Thoracic aorta (tissue), 2 donors: ENCODE measurements around the gene MKNK1. TPM values are rescaled to one million over a fixed set of nuclear protein-coding genes. Genes with fewer than 3 reads are reported as not detected.

ENCODE experiments used
- ATAC-seq: fragments of 150-250 bp; one replicate; pipeline ENCODE4 v1.8.0; 2017; ENCODE audit warnings: low read depth; ENCODE audit not compliant: insufficient number of reproducible peaks, low FRiP score
- DNase-seq: peaks from one replicate; pipeline ENCODE4 v3.0.0-alpha.2; 2020; ENCODE audit warnings: low spot score
- H3K27ac ChIP-seq, 2 donors: fragments of 200-600 bp; sonication (generic); 1 replicate in 1 of 2; 2 replicates in 1 of 2; pipeline ENCODE4 v1.5.1; 2016; ENCODE audit warnings: mild to moderate bottlenecking in 2 of 2, moderate library complexity in 2 of 2
- H3K27me3 ChIP-seq: fragments of 200-600 bp; sonication (generic); replicated peaks from 2 replicates; pipeline ENCODE4 v1.6.0; 2016; ENCODE audit warnings: mild to moderate bottlenecking; ENCODE audit not compliant: insufficient read depth
- H3K36me3 ChIP-seq: fragments of 200-600 bp; sonication (generic); one replicate; pipeline ENCODE4 v1.5.1; 2016
- H3K4me1 ChIP-seq, 2 donors: fragments of 200-600 bp; sonication (generic); 1 replicate in 1 of 2; 2 replicates in 1 of 2; pipeline versions ENCODE4 v1.5.1 to v1.6.0; 2016; ENCODE audit warnings: low read depth in 2 of 2, mild to moderate bottlenecking in 1 of 2; ENCODE audit not compliant: control insufficient read depth in 1 of 2
- H3K4me3 ChIP-seq: fragments of 200-600 bp; sonication (generic); 2 replicates; pipeline ENCODE4 v1.5.1; 2016; ENCODE audit warnings: mild to moderate bottlenecking
- H3K9me3 ChIP-seq: fragments of 200-600 bp; sonication (generic); 2 replicates; pipeline ENCODE4 v1.5.1; 2016
- total RNA-seq, 2 donors: library from RNA; depleted of rRNA; stranded (reverse); fragments of >200 nt; gene quantifications; one replicate each; pipeline versions ENCODE4 v1.1.0 to v1.2.3, GENCODE V29; 2016
- TF ChIP-seq, protein P1 (sequence below): fragments of 200-600 bp; sonication (generic); IDR thresholded peaks from one replicate; pipeline ENCODE4 v1.5.1; 2019; ENCODE audit warnings: antibody characterized with exemption

Gene MKNK1
- total RNA-seq, 2 donors from 2014 or later, result 95.9 to 118 TPM

- ATAC-seq, result no peak
- no peak overlapping the region for H3K4me3 ChIP-seq
- no peak overlapping the region for H3K27ac ChIP-seq
- no peaks in the 10 kb centered on the region for H3K27me3 ChIP-seq
- H3K36me3 ChIP-seq, result no peaks in the 10 kb centered on the region
- H3K4me1 ChIP-seq, result peaks cover 4 to 13% of the 10 kb centered on the region in 2 donors
- TF ChIP-seq, protein P1, sequence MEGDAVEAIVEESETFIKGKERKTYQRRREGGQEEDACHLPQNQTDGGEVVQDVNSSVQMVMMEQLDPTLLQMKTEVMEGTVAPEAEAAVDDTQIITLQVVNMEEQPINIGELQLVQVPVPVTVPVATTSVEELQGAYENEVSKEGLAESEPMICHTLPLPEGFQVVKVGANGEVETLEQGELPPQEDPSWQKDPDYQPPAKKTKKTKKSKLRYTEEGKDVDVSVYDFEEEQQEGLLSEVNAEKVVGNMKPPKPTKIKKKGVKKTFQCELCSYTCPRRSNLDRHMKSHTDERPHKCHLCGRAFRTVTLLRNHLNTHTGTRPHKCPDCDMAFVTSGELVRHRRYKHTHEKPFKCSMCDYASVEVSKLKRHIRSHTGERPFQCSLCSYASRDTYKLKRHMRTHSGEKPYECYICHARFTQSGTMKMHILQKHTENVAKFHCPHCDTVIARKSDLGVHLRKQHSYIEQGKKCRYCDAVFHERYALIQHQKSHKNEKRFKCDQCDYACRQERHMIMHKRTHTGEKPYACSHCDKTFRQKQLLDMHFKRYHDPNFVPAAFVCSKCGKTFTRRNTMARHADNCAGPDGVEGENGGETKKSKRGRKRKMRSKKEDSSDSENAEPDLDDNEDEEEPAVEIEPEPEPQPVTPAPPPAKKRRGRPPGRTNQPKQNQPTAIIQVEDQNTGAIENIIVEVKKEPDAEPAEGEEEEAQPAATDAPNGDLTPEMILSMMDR, result no peak
- H3K9me3 ChIP-seq, result no peaks in the 10 kb centered on the region
- DNase-seq, result no peak
Measured at GRCh38 chr1:46520063-46520911, 83.8 kb downstream of the MKNK1 start.

GRCh38 chr1:46519209-46519608 is 84.9 kb downstream of the MKNK1 start:
- Histone ChIP-seq H3K9me3 (no peaks in the 10 kb centered on the region), H3K36me3 (no peaks in the 10 kb centered on the region), H3K4me1 (peaks cover 4 to 13% of the 10 kb centered on the region in 2 donors), H3K27me3 (no peaks in the 10 kb centered on the region), H3K27ac (no peak overlapping the region), H3K4me3 (no peak overlapping the region)
- DNase-seq (no peak), ATAC-seq (no peak)
- TF ChIP-seq, protein P1, result no peak

DNA sequence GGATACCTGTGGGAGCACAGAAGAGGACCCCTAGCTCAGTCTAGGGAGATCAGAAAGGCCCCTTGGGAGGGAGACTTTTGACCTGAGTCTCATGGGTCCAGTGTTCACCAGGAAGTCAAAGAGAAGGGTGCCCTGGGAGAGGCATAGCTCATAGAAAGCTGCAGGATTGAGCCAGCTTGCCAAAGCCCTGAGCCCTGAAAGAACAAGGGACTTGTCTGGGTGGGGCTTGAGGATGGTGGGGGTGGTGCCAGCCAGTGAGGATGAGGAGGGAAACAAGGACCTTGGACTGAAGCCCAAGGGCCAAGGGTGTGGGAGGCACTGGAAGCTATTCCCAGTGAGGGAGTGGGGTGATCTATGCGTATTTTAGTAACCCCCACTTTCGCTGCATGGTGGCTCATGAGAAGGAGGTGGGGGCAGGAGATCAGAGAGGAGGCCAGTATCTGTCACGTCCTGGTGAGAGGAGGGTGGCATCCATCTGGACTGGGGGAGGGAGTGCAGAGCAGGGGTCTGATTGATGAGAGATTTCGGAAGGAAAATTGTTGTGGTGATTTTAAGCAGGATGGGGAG is 86.1 kb downstream of the MKNK1 start:
- no peaks in the 10 kb centered on the region for H3K27me3 ChIP-seq
- H3K27ac ChIP-seq, result no peak overlapping the region
- no peaks in the 10 kb centered on the region for H3K36me3 ChIP-seq
- ATAC-seq, result no peak
- peaks cover 4 to 12% of the 10 kb centered on the region in 2 donors for H3K4me1 ChIP-seq
- H3K9me3 ChIP-seq, result no peaks in the 10 kb centered on the region
- TF ChIP-seq, protein P1, result no peak
- H3K4me3 ChIP-seq, result no peak overlapping the region
- no peak for DNase-seq

DNA sequence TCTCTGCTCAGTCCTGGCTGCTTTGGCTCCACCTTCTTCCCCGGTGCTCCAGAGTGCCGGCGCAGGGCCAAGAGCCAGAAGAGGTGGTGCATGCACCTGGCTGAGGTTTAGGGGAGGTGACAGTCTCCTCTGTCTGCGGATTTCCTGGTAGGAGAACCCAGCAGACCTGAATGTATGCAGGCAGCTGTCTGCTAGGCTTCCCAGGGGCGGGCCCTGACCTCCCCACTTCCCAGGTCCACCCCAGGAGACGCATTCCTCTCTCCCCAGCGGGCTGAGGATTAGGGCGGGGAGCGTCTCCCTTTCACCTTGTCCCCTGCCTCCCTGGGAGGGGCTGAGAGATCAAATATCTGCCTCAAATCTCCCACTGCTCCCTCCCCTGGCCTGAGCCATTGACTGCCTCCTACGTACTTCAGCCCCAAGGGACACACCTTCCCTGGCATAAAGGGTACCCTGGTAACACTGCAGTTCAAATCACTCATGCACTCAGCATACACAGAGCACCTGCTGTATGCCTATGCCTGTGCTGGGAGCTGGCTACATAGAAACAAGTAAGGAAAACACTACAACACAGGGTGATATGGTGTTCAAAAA is 87.0 kb downstream of the MKNK1 start:
- H3K4me3 ChIP-seq, result no peak overlapping the region
- H3K27ac ChIP-seq, result no peak overlapping the region
- no peaks in the 10 kb centered on the region for H3K27me3 ChIP-seq
- H3K36me3 ChIP-seq, result no peaks in the 10 kb centered on the region
- ATAC-seq (no peak), DNase-seq (no peak)
- TF ChIP-seq, protein P1, result no peak
- H3K4me1 ChIP-seq, result peaks cover 0 to 2% of the 10 kb centered on the region in 2 donors
- H3K9me3 ChIP-seq, result no peaks in the 10 kb centered on the region
